Stimulated activated effector memory CD8-positive, alpha-beta T cell treated with anti-CD3 and anti-CD28 coated beads, Interleukin-12 subunit alpha, Interleukin-12 subunit beta, amount 100 ng/mL, for 72 hours (primary cell): ENCODE measurements around the gene SEMA4D.

Source experiments
- ATAC-seq: fragments of 150-1000 bp; cut with Tn5 transposase; 2 replicates; pipeline ENCODE4 v1.10.0; 2021
- DNase-seq, 2 donors: peaks; one replicate each; pipeline ENCODE4 v3.0.0; 2021 to 2022; ENCODE audit warnings: low spot score in 2 of 2
- H3K27ac Mint-ChIP-seq: one replicate; pipeline ENCODE4 v1.8.0; 2022; ENCODE audit warnings: mild to moderate bottlenecking, mixed read lengths
- H3K36me3 Mint-ChIP-seq: one replicate; pipeline ENCODE4 v1.8.0; 2022; ENCODE audit warnings: mild to moderate bottlenecking, mixed read lengths
- H3K4me1 Mint-ChIP-seq: one replicate; pipeline ENCODE4 v1.8.0; 2022; ENCODE audit warnings: mixed read lengths
- H3K4me3 Mint-ChIP-seq: one replicate; pipeline ENCODE4 v1.8.0; 2022; ENCODE audit warnings: mild to moderate bottlenecking, mixed read lengths
- H3K9me3 Mint-ChIP-seq: one replicate; pipeline ENCODE4 v1.8.0; 2022; ENCODE audit warnings: mixed read lengths

The SEMA4D gene

DNA sequence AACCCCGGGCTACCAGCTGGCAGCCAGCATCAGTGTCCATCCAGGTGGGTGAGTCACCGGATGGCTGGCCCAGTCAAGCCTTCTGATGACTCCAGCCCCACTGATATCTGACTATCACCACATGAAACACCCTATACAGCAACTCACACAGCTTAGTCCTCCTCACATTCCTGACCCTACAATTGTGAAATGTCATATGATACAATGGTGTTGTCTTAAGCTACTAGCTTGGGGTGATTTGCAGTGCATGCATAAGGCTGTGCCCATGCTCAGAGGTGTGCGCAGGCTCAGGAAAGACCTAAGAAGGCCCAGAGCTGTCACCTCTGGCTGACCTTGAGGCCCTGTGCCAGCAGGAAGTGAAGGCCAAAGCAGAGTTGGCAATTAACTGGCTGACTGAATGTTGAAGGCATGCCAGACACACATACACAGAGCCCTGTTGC is 21.5 kb upstream of the SEMA4D start:
- ATAC-seq (no peak), DNase-seq (no peak)
- peak overlapping the region; percentile 88 for H3K27ac Mint-ChIP-seq
- H3K9me3 Mint-ChIP-seq = no peaks in the 10 kb centered on the region
- peaks cover 73% of the 10 kb centered on the region for H3K4me1 Mint-ChIP-seq
- H3K36me3 Mint-ChIP-seq = no peaks in the 10 kb centered on the region
- no peak overlapping the region for H3K4me3 Mint-ChIP-seq

DNA sequence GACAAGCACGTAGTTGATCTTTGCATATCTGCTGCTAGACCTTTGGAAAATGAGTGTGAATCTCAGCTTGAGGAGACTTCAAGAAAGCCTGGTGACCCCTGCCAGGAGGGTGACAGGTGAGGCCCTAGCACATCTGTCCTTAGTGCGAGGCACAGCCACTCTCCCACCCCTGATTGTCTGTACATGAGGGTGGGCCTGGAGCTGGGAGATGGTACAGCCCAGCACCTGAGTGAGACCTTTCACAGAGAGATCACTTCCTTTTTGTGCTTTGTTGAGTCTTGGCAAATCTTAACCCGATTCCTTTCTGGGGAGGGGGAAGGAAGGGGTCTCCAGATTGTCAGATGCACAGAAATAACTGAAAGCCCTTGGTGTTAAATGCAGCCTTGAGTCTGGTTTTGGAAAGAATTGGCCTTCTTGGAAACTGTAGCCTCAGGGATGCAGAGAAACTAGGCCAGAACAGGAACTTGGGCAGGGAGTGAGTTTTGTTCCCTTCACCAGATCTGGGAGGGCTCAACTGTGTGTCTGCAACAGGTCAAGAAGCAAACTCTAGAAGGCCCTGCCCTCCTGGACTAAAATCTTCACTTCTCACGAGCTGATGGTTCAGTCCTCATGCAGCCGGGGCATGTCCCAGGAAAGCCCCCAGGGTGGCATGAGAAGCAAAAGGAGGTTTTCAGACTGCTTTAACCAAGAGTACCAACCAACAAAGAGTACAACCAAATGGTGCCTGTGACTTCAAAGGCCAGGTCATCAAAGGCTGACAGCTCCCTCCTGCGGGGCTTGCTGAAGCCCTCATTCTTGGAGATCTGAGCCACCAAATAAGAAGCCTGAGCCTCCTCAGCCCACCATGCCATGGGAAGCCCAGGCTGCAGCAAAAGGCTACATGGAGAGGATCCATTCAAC is 20.8 kb upstream of the SEMA4D start:
- Mint-ChIP-seq H3K4me3 (no peak overlapping the region), H3K4me1 (peaks cover 67% of the 10 kb centered on the region), H3K27ac (peak overlapping the region; percentile 88), H3K36me3 (no peaks in the 10 kb centered on the region), H3K9me3 (no peaks in the 10 kb centered on the region)
- DNase-seq = no peak
- ATAC-seq = no peak

DNA sequence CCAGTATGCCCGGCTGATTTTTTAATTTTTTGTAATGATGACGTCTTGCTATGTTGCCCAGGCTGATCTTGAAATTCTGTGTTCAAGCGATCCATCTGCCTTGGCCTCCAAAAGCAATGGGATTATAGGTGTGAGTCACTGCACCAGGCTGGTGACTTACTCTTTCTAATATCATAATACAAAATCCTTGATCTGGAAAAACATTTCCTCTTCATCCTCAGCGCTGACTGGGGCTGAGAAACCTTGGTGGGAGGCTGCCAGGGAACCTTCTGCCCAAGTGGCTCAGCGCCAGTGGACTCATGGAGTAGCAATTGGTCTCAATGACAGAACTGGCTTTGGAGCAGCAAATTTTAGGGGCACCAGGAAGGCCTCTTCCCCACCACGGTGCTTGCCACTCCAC is 17.5 kb upstream of the SEMA4D start:
- Mint-ChIP-seq H3K27ac (peak overlapping the region; percentile 49), H3K4me1 (peaks cover 58% of the 10 kb centered on the region), H3K36me3 (no peaks in the 10 kb centered on the region)

DNA sequence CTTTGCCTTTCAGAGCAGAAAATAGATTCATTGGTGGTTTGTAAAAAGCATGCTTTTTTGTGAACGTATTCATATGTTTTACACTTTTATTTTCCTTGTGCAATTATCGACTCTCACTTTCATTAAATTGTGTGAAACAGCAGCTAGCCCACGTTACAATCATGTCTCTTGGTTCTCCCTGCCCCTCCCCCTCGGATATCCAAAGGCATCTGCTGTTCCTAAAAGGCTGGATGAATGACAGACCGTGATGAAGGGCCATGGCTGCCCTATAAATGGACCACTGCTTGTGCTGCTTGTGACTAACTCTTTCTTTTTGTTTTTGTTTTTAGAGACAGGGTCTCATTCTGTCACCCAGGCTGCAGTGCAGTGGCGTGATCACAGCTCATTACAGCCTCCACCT is 17.0 kb upstream of the SEMA4D start:
- H3K9me3 Mint-ChIP-seq = peaks cover 2% of the 10 kb centered on the region
- H3K4me1 Mint-ChIP-seq = peaks cover 58% of the 10 kb centered on the region
- DNase-seq (no peak), ATAC-seq (no peak)
- H3K27ac Mint-ChIP-seq = peak overlapping the region; percentile 49
- H3K4me3 Mint-ChIP-seq = no peak overlapping the region
- H3K36me3 Mint-ChIP-seq = no peaks in the 10 kb centered on the region

More for the DNA sequence above, 17.5 kb upstream of the SEMA4D start:
- ATAC-seq (no peak), DNase-seq (no peak)
- no peak overlapping the region for H3K4me3 Mint-ChIP-seq
- peaks cover 2% of the 10 kb centered on the region for H3K9me3 Mint-ChIP-seq

DNA sequence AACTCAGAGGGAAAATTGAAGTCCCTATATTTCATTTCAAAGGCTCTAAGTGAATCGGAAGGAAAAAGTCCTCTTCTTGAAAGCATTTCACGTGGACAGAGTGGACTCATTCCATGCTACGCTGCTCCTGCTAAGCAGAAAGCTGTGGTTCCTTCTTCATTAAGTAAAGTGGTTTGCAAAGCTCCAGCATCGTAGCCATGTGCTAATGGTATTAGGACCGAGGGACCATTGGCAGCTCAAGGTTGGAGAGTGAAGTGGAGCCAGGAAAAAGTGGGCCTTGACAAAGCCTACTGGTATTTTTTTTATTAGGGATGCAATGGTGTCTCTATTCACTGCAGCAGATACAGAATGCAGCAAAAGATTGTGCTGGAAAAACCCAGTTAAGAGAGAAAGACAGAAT is 16.4 kb upstream of the SEMA4D start:
- ATAC-seq (no peak), DNase-seq (no peak)
- Mint-ChIP-seq H3K36me3 (no peaks in the 10 kb centered on the region), H3K9me3 (peaks cover 2% of the 10 kb centered on the region), H3K27ac (no peak overlapping the region), H3K4me1 (peaks cover 58% of the 10 kb centered on the region), H3K4me3 (no peak overlapping the region)

DNA sequence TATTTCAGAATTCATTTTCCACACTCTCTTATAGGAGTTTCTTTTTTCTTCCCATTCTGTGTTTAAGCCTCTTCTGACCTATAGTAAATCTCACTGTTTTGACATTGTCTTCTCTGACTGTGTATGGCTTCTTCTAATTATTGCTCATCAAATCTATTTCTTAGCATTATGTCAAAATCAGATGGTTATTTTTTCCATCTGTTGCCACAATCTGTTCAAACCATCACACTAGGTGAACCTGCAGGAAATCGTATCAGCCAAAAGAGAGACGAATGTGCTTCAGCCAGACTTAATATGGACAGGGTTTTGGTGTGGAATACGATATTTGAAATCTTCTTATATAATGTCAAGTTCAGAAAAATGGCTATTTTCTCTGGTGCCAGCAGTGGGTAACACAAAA is 15.9 kb upstream of the SEMA4D start:
- Mint-ChIP-seq H3K4me3 (no peak overlapping the region), H3K9me3 (peaks cover 2% of the 10 kb centered on the region), H3K4me1 (peaks cover 58% of the 10 kb centered on the region), H3K36me3 (no peaks in the 10 kb centered on the region), H3K27ac (no peak overlapping the region)
- ATAC-seq (no peak), DNase-seq (no peak)

DNA sequence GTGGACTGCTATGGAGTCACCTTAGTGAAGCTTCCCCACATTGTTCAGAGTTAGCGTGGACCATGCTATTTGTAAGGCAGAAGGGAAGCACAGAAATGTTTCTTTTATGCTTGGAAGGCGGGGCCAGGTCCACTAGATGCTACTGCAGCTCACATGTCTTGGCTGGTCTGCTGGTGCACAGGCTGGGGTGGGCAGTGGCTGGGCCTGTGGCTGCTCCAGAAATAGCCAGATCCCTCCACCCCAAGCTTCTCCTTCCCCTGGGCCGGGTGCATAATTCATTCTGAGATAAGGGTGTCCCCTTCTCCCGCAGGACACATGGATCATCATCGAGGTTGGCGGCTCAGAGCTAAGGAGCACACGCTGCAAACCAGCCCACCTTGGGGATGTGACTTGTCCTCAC is 14.5 kb upstream of the SEMA4D start:
- peaks cover 2% of the 10 kb centered on the region for H3K9me3 Mint-ChIP-seq
- H3K4me1 Mint-ChIP-seq = peaks cover 56% of the 10 kb centered on the region
- no peaks in the 10 kb centered on the region for H3K36me3 Mint-ChIP-seq
- no peak overlapping the region for H3K4me3 Mint-ChIP-seq
- DNase-seq = no peak
- peak overlapping the region; percentile 35 for H3K27ac Mint-ChIP-seq
- ATAC-seq = no peak

DNA sequence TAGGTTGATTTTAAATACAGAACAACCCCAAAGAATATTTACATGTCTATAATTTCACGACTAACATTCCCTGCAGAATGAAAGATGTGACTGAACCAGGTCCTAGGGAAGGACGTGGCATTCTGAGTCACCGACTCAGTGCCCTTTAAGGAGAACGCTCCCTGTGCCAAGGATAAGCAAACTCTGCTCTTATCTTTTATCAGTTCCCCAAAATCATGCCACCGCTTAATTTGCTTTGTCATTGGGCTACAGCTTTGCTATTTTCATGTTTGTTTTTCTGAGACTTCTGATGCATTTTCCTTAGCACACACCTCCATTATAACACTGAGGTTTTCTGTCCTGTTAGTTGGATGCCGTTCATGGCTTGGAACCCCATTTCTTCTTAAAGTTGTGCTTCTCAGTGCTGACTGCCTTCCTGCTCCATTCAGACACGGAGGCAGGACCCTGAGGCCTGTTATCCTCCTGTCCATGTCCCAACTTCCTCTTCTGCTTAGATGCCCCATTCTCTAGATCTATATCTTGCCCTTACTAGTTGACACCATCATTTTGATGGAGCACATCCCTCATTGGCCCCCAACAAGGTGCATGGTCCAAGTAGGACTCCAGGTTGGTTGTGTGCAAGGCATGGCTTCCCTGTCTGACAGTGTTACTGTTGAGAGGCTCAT is 11.2 kb upstream of the SEMA4D start:
- Mint-ChIP-seq H3K4me1 (peaks cover 53% of the 10 kb centered on the region), H3K36me3 (no peaks in the 10 kb centered on the region), H3K27ac (peak overlapping the region; percentile 54), H3K4me3 (no peak overlapping the region), H3K9me3 (peaks cover 2% of the 10 kb centered on the region)
- no peak for ATAC-seq
- DNase-seq = no peak

DNA sequence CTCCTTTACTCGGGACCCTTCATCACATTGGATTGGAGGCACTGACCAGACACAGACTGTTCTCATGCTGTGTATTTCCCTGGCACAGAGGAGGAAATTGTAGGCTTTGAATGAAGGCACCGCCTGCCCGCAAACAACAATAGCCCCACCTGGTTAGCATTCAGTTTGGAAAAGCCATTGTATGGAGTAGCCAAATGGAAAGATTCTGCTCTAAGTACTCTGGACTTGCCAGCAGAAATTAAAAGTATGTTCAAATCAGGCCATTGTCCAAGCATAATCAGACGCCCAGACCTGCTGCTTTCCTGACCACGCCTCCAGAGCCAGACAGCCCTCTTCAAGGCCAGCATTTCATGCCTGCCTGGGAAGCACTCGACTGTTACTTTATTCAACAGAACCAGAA is 8.0 kb upstream of the SEMA4D start:
- Mint-ChIP-seq H3K9me3 (peaks cover 2% of the 10 kb centered on the region), H3K4me3 (no peak overlapping the region), H3K4me1 (peaks cover 70% of the 10 kb centered on the region), H3K36me3 (no peaks in the 10 kb centered on the region), H3K27ac (peak overlapping the region; percentile 48)
- ATAC-seq = no peak
- no peak for DNase-seq

DNA sequence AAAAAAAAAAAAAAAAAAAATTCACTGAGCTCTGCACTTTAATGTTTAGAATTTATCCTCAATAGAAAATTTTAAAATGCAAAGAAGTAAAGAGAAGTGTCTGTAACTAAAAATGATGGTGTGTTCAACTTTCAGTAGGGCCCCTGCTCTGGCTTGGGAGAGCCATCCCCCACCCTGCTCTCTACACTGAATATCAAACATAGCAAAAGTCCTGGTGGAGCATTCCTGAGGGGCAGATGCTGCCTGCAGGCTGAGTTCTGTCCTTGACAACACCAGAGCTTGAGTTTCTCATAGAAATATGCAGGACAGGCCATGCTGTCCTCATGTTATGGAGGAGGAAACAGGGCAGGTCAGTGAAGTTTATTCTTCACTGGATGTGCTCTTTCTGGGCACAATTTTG is 7.1 kb upstream of the SEMA4D start:
- no peak for ATAC-seq
- Mint-ChIP-seq H3K9me3 (no peaks in the 10 kb centered on the region), H3K4me3 (no peak overlapping the region), H3K27ac (no peak overlapping the region), H3K4me1 (peaks cover 66% of the 10 kb centered on the region), H3K36me3 (no peaks in the 10 kb centered on the region)
- no peak for DNase-seq

DNA sequence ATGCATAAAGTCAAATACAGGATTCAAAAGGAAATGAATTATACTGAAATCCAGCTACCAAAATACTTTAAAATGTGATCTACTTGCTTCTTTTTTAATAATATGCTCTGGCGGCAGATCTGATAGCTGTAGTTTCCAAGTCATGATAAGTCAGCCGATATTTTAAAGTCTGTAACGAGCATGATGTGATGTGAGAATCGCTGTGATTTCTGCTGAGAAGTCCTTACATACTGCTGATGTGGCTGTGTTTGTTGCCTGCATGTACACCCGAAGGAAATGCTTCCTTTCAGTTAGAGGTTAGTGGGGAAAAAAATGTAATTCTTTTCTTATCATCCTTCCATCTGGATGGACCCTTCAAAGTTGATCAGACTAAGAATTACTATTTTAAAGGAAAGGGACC is 4.8 kb upstream of the SEMA4D start:
- Mint-ChIP-seq H3K36me3 (peaks cover 5% of the 10 kb centered on the region), H3K4me3 (peak overlapping the region; percentile 49), H3K27ac (peak overlapping the region; percentile 84), H3K9me3 (no peaks in the 10 kb centered on the region), H3K4me1 (peaks cover 70% of the 10 kb centered on the region)
- DNase-seq (no peak), ATAC-seq (no peak)

DNA sequence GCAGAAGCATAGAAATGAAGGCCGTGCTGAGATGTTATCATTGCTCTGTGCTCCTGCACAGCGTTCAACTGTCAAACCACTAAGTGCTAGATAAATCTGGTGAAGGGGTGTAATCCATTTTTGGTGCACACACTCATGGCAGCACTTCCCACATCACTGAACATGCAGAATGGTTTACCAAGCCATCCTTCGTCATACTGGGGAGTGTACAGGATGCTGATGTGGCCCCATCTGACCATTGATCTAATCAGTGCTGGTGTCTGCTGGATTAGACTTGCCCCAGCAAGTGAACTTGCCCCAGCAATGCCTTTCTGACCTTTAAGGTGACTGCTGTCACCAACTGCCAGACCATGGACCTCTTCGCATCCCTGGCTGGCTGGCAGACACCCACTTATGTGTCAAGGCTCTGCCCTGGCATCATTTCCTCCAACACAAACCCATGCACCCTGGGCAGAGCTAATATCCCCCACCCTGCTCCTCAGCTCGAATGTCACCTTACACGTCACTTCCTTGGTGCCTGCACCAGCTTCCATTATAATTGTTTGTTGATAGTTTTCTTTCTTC is 4.2 kb upstream of the SEMA4D start:
- Mint-ChIP-seq H3K4me3 (peak overlapping the region; percentile 49), H3K27ac (peak overlapping the region; percentile 84), H3K36me3 (peaks cover 6% of the 10 kb centered on the region), H3K4me1 (peaks cover 64% of the 10 kb centered on the region), H3K9me3 (no peaks in the 10 kb centered on the region)
- ATAC-seq (peak; percentile 84), DNase-seq (peak in 1 of 2 donors; percentile 69)

DNA sequence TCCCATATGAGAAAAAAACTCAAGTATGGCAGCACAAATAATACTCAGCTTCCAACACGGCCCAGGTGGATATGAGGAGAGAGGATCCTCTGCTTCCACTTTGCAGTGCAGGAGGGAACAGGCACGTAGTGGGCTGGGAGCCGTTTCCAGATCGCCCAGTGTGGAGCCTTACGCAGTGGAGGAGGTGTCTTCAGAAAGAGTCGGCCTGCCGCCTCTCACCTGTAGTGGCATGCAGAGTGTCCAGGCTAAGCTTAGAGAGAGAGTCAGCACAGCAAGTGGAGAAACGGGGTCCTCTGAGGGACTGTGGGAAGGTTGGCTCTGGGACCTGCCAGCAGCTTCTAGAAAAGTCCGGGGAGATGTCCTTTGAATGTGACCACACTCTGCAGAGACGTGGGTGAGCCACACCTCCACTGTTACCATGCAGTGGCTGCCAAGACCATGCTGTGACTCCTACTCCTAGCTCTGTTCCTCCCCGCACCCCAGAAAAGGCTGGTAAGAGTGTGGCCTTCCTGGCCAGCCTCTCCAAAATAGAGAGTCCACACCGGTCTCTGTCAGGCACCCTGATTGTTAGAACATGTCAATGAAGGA is 3.5 kb upstream of the SEMA4D start:
- H3K27ac Mint-ChIP-seq = peak overlapping the region; percentile 84
- H3K4me3 Mint-ChIP-seq = peak overlapping the region; percentile 49
- H3K9me3 Mint-ChIP-seq = no peaks in the 10 kb centered on the region
- peaks cover 62% of the 10 kb centered on the region for H3K4me1 Mint-ChIP-seq
- DNase-seq = no peak
- ATAC-seq = peak; percentile 3
- H3K36me3 Mint-ChIP-seq = peaks cover 13% of the 10 kb centered on the region

DNA sequence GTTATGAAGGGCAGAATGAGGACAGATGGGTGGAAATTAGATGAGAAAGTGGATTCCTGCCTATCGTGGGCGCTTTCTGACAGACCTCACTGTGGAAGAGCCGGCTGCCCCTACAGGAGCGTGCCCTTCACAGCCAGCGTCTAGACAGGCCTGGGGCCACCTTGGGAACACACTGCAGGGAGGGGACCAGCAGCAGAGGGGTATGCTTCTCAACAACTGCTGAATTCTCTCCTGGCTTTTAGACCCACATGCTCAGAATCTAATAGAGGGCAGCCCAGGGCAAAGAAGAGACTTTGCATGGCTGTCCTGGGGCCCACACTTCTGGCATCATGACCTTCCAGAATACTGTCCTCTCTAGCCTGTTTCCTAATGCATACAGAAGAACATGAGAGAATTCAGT is 2.1 kb upstream of the SEMA4D start:
- Mint-ChIP-seq H3K4me3 (no peak overlapping the region), H3K4me1 (peaks cover 74% of the 10 kb centered on the region), H3K27ac (no peak overlapping the region), H3K36me3 (peaks cover 19% of the 10 kb centered on the region), H3K9me3 (no peaks in the 10 kb centered on the region)
- ATAC-seq = no peak
- no peak for DNase-seq

DNA sequence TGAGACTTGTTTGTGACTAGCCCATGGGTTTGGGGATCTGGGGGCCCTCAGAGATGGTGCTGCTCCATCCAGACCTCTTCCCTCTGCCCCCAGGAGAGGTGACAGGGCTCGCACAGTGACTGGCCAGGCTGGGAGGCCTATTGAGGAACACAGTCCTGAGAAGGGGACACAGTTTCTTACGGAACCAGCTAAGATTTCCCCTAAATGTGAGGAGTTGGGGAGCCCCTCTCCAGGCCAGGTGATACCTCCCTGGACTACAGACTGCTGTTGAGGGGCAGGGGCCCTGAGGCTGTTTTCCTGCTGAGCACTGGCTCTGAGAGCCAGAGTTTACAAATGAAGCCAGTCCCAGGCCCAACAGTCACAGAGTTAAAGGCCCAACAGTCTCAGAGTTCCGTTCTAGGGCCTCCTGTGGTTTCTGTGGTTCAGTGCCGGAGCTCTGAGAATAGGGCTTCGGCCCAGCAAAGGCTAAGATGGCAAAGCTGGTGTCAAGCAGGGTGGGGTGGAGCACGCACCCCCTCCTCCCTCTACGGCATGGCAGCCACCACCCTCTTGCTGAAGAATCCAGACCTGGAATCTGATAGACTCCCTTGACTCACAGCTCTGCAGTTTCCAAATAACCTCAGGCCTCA is 1.1 kb upstream of the SEMA4D start:
- peak overlapping the region; percentile 93 for H3K4me3 Mint-ChIP-seq
- peaks cover 25% of the 10 kb centered on the region for H3K36me3 Mint-ChIP-seq
- H3K4me1 Mint-ChIP-seq = peaks cover 84% of the 10 kb centered on the region
- H3K9me3 Mint-ChIP-seq = no peaks in the 10 kb centered on the region
- peak in 1 of 2 donors; percentile 70 for DNase-seq
- H3K27ac Mint-ChIP-seq = peak overlapping the region; percentile 92
- ATAC-seq = peak; percentile 47
